Esophagus muscularis mucosa (tissue), 3 donors: Measurements from ENCODE around the gene TMEM106B.

Experiments
- POLR2A ChIP-seq: fragments of 450-650 bp; IDR thresholded peaks from one replicate; pipeline ENCODE4 v1.6.1; 2017; ENCODE audit warnings: antibody characterized with exemption, moderate library complexity, mild to moderate bottlenecking, low read depth
- TF ChIP-seq, protein P1 (sequence below), 3 experiments: fragments of 200-600 bp in 2 of 3; fragments of 450-650 bp in 1 of 3; sonication (generic) in 2 of 3; IDR thresholded peaks; one replicate each; pipeline ENCODE4 v1.5.1; 2017 to 2019; ENCODE audit warnings: antibody characterized with exemption in 3 of 3, mild to moderate bottlenecking in 2 of 3, moderate library complexity in 1 of 3

DNA sequence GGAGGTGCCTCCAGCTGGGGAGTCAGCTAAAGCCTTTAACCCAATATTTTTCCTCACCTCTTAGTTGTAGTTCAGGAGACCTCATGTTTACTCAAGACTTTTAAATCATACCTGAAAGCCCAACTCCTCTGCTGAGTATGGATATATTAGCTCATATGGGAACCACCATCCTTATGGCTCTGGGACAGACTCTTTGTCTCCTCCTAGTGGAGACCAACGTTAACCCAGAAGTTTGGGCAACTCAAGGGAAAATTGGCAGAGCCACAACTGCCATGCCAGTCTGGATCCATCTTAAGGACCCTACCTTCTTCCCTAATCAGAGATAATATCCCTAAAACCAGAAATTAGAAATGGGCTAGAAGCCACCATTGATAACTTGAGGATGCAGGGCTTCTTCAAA is 80.8 kb downstream of the TMEM106B start:
- TF ChIP-seq POLR2A, result no peak
- TF ChIP-seq, protein P1, sequence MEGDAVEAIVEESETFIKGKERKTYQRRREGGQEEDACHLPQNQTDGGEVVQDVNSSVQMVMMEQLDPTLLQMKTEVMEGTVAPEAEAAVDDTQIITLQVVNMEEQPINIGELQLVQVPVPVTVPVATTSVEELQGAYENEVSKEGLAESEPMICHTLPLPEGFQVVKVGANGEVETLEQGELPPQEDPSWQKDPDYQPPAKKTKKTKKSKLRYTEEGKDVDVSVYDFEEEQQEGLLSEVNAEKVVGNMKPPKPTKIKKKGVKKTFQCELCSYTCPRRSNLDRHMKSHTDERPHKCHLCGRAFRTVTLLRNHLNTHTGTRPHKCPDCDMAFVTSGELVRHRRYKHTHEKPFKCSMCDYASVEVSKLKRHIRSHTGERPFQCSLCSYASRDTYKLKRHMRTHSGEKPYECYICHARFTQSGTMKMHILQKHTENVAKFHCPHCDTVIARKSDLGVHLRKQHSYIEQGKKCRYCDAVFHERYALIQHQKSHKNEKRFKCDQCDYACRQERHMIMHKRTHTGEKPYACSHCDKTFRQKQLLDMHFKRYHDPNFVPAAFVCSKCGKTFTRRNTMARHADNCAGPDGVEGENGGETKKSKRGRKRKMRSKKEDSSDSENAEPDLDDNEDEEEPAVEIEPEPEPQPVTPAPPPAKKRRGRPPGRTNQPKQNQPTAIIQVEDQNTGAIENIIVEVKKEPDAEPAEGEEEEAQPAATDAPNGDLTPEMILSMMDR (IDR thresholded peaks at IDR 0.05), result no peak
